Activated CD8-positive, alpha-beta memory T cell treated with anti-CD3 and anti-CD28 coated beads, Interleukin-2, amount 50 U/mL, for 4 hours (primary cell): ENCODE measurements around the gene SOX10.

Experiments
- DNase-seq: peaks from one replicate; pipeline ENCODE4 v3.0.0-alpha.2; 2020

SOX10 gene

DNA sequence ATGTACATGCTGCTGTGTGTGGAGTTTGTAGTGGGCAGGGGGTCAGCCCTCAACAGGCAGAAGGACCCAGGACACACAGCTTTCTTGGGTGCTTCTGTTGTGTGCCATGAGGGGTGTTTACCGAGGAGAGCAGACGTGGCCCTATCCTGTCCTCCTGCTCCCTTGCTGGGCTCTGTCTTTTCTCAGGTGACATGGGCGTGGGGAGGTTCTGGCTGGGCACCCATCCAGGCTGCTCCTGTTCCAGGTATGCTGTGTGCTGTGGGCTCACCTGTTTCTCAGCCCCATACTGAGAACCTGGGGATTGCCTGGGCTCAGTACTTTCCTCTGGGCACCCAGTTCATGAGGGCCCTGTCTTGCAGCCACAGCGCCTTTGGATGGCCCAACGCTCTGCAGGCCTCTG, 55.0 kb downstream of the SOX10 start:
- no peak for DNase-seq

DNA sequence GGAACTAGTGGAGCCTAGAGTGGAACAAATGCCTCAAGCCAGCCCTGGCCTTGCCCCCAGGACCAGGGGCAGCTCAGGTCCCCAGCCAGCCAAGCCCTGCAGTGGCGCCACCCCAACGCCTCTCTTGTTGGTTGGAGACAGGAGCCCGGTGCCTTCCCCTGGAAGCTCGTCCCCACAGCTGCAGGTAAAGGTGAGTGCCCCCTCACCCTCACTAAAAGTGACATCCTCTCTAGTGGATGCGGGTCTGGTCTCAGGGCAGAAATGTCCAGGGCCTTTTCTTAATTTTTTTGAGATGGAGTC, 56.8 kb downstream of the SOX10 start:
- no peak for DNase-seq

DNA sequence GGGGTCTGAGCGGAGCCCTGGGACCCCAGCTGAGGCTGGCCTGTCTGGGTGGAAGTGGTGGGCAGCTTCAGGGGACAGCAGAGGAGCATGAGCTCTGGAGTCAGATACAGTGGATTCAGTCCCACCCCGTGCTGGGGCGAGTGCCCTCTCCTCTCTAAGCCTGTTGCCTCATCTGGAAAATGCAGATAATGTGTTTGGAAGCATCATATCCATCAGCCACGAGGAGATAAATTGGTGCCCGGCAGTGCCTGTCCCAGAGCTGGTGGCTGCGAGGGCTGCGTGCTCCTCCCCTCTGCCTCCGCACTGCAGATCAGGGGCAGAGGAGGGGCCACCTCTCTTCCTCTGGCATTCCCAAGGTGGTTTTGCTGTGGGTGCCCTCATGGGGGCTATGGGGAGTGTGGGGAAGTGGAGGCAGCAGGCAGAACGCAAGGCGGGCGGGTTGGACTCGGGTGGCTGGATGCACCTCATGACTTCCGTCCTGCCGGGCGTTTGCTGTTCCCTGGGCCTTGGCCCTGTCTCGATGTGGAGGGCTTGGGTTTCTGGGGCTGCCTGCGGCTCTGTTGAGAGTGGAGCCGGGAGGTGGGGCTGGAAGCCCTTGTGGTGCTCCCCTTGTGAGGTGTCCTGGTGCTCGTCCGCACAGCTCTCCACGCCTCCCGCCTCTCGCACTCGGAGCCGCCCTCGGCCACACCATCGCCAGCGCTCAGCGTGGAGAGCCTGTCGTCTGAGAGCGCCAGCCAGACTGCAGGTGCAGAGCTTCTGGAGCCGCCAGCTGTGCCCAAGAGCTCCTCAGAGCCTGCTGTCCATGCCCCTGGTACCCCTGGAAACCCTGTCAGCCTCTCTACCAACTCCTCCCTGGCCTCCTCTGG, 57.4 kb downstream of the SOX10 start:
- DNase-seq: no peak

DNA sequence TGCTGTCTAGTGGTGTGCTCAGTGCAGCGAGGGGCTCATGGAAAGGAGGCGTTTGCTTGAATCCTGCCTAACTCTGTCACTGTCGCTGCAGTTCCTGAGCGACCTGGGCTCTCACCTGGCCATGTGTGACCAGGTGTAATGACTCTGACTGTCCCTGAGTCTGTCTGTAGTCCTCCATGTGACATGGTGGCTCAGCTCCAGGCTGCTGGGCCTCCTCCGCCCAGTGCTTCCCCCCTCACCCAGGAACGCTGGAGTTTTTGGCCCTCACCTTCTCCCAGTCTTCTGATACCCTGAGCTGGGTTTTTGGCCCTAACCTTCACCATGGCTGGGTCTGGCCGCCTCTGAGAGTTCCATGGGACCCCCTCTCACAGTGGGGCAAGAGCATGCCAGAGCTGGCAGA, 58.0 kb downstream of the SOX10 start:
- no peak for DNase-seq

DNA sequence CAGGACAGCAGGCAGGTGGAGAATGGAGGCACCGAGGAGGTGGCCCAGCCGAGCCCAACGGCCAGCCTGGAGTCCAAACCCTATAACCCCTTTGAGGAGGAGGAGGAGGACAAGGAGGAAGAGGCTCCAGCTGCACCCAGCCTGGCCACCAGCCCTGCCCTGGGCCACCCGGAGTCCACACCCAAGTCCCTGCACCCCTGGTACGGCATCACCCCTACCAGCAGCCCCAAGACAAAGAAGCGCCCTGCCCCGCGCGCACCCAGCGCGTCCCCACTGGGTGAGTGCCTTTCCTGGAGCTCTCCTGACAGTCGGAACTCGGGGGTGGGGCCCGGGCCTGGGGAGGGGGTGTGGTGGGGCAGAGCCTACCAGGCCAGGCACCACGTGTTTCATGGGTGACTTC, 58.6 kb downstream of the SOX10 start:
- DNase-seq: no peak

DNA sequence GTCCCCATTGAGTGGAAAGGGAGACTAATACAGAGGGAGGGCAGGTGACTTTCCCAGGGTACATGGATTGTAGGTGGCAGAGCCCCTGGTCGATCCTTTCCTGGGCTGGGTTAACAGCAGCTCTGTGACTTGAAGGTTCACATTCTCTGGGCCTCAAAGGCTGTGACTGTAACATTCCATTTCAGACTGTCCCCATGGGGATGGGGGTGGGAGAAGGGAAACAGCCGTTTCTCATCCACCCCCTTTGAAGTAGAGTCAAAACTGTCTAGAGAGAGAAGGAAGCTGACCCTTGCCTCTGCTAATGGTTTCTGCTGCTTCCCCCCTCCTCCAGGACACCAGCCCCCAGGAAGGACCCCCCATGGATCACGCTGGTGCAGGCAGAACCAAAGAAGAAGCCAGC, 59.0 kb downstream of the SOX10 start:
- DNase-seq: no peak

DNA sequence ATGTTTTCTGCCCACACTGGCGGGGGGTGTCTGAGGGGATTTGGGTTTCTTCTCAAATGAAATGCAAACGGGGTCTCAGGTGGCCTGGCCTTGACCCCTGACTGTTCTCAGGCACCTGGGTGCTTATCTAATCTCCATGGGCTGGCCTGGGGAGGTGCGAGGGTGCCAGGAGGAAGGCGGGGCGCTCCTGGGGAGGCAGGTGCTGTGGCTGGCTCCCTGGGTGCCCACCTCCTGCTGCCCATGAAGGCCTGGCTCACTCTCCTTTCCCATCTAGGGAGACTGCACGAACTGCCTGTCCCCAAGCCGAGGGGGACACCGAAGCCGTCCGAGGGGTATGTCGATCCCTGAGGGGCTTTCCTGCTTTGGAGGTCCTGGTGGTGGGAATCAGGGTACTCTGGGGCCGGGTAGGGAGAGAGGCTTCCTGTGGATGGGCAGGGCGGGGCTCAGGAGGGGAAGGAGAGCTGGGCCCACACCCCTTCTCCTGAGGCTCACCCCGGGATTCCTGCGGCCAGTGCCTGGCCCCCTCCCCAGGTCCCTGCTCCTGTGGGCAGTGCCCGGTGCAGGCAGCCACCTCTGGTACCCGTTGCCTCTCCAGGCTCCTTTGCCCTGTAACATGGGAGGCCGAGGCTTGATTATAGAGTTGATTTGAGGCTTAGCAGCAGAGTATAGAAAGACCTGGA, 59.8 kb downstream of the SOX10 start:
- no peak for DNase-seq

DNA sequence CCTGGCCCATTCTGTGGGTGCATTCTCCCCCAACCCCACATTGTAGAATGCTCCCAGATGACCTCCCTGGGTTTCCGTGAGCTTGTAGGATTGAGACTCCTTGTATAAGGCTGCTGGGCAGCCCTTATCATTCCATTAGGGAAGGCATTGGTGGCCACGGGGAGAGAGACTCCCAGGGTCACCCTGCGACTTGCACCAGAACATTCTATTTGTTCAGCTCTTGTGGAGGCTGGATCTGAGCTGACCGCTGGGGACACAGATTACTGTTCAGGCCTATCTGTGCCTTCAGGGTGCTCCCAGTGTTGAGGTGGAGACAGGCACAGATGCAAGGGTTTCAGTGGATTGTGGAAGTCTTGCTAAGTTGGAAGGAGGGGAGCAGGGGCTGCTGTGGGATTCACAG, 60.4 kb downstream of the SOX10 start:
- no peak for DNase-seq
